ENCODE results near the gene RGS11. TPM values are rescaled to one million over a fixed set of nuclear protein-coding genes. Genes with fewer than 3 reads are reported as not detected.

The RGS11 gene
- polyA plus RNA-seq, 2 of the 4 experiments (the other 2 are of a cell fraction), result 2.1 to 5.3 TPM

GRCh38 chr16:290015-290680 lies 14.4 kb upstream of the RGS11 start:
- H3K27ac ChIP-seq, result no peak overlapping the region
- H3K4me2 ChIP-seq, result no peak overlapping the region
- ChIA-PET CTCF (no interaction called here), POLR2A (no interaction called here)
- TF ChIP-seq HOXA7 (CRISPR knock-in tag; IDR thresholded peaks at IDR 0.05), result no peak
- no peak for TF ChIP-seq HMGXB4 (CRISPR knock-in tag; IDR thresholded peaks at IDR 0.05; ENCODE audit: borderline replicate concordance)
- no peak for TF ChIP-seq EHF (CRISPR knock-in tag; IDR thresholded peaks at IDR 0.05)
- no peak for TF ChIP-seq BCL3 (IDR thresholded peaks at IDR 0.05)
- no peak for TF ChIP-seq CHD4 (IDR thresholded peaks at IDR 0.05; ENCODE audit: borderline replicate concordance)
- no peak for TF ChIP-seq CBX8 (IDR thresholded peaks at IDR 0.05)
- no peak for TF ChIP-seq ZC3H11A (IDR thresholded peaks at IDR 0.05)
- no peak for TF ChIP-seq RAD21 (conservative IDR thresholded peaks at IDR 0.05 in 1 of 2, IDR thresholded peaks at IDR 0.05 in 1 of 2)
- TF ChIP-seq RFX5 (IDR thresholded peaks at IDR 0.05), result no peak
- 93% methylated on average over 16 of the region's 25 CpGs for WGBS (ENCODE audit: missing lambda C conversion rate)
- ATAC-seq (no peak), FAIRE-seq (no peak), DNase-seq (ENCODE audit: low read depth in 1 of 2, low spot score in 1 of 2) (no peak)
- no peaks in the 10 kb centered on the region for H3K9me3 ChIP-seq
- H3K4me1 ChIP-seq, result 0 out of 3 replicates have a peak, but pooled peaks cover 2% of the 10 kb centered on the region
- no peak overlapping the region for H3K4me3 ChIP-seq

DNA sequence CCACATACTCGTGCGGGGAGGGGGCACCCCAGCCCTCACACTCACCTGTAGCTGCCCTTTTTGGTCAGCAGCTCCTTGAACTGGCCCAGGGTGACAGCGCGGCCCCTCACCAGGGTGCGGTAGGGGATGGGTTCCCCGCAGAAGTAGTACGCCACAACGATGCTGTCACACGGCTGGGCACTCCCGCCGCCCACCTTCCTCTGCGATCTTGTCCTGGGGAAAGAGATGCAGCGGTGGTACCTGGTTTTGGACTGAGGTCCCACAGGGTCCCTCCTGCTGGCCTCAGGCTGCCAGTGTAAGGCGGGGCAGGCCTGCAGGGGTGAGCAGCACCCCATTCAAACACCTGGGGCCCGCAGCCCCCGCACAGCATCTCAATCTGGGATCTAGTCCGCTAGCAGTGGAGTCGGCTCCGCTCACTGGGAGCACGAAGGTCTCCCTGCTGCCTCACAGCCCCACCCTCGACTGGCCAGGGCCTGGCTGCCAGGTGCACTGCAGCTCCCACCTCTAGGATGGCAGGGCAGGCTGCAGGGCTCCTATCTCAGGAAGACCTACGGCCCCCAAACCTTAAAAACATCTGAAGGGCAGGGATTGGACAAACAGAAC lies 13.8 kb upstream of the RGS11 start:
- FAIRE-seq (no peak), DNase-seq (ENCODE audit: low read depth in 1 of 2, low spot score in 1 of 2) (no peak), ATAC-seq (no peak)
- TF ChIP-seq EP300 (IDR thresholded peaks at IDR 0.05) (no peak), POLR2A (IDR thresholded peaks at IDR 0.05; ENCODE audit: low read length) (no peak), HEYL (CRISPR knock-in tag; IDR thresholded peaks at IDR 0.05) (no peak), MYC (IDR thresholded peaks at IDR 0.05; ENCODE audit: borderline replicate concordance, low read length) (no peak), CBX2 (IDR thresholded peaks at IDR 0.05; ENCODE audit: borderline replicate concordance, low read depth) (no peak), HDAC2 (IDR thresholded peaks at IDR 0.05) (no peak), CBX8 (IDR thresholded peaks at IDR 0.05) (no peak), ZSCAN20 (CRISPR knock-in tag; IDR thresholded peaks at IDR 0.05) (no peak), EHF (CRISPR knock-in tag; IDR thresholded peaks at IDR 0.05) (no peak)
- Histone ChIP-seq H3K4me2 (no peak overlapping the region), H3K9me3 (no peaks in the 10 kb centered on the region), H3K4me3 (no peak overlapping the region), H3K4me1 (0 out of 3 replicates have a peak, but pooled peaks cover 2% of the 10 kb centered on the region), H3K27ac (no peak overlapping the region)
- CTCF ChIA-PET, result interaction anchor here (0.7 kb wide), 1 partner anchor 62 kb away, joined by 4 read pairs; no protein-coding TSS in a partner anchor
- POLR2A ChIA-PET, result no interaction called here
- 92% methylated on average over 17 of the region's 22 CpGs for WGBS (ENCODE audit: missing lambda C conversion rate)

DNA sequence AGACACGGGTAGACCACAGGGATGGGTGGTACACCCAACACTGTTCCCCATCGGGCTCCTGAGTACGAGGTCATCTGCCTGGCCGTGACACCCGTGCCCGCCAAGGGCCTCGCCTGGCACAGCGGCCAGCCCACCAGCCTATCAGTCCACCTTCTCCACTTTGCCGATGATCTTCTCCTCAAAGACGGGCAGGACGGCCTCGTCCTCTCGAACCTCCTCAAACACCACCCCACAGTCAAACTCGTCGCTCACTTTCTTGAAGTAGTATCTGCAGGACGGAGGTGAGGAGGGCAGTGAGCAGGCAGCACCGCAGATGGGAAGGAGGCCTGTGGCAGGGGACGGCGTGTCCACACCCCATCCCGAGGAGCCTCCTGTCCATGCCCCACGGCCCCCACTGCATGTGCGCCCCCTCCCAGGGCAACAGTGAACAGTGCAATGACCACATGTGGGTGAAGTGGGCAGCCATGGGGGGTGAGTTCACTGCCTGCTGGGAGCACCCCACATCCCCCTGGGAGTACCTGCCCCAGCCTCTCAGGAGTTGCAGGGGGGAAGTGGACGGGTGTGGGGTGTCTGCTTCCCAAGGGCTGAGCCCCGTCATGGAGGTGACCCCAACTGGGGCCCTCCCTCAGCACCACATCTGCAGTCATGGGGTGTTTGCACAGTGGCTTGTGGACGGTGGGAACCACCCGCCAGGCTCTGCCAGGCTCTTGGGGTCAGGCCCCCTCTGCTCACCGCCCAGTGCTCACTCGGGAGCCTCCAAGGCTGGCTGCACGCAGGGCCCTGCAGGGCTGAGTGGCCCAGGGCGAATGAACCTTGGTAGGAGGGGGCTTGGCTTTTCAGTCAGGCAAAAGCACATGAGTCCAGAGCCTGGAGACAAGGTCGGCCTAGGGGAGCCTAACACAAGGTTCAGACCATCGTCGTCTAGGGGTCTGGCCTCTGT lies 12.5 kb upstream of the RGS11 start:
- ChIA-PET CTCF (interaction anchor here (0.6 to 0.9 kb wide), 2 partner anchors 69 to 184 kb away, joined by 3 to 4 read pairs; no protein-coding TSS in a partner anchor), POLR2A (no interaction called here)
- Histone ChIP-seq H3K4me1 (0 out of 3 replicates have a peak, but pooled peaks cover 2% of the 10 kb centered on the region), H3K27ac (no peak overlapping the region), H3K4me2 (no peak overlapping the region), H3K4me3 (no peak overlapping the region), H3K9me3 (no peaks in the 10 kb centered on the region)
- no peak for DNase-seq (ENCODE audit: low read depth in 1 of 2, low spot score in 1 of 2)
- no peak for FAIRE-seq
- 91% methylated on average over 28 of the region's 33 CpGs for WGBS (ENCODE audit: missing lambda C conversion rate)
- no peak for ATAC-seq
- TF ChIP-seq ZC3H11A (IDR thresholded peaks at IDR 0.05), result no peak
- TF ChIP-seq FOSB (CRISPR knock-in tag; IDR thresholded peaks at IDR 0.05), result no peak
- TF ChIP-seq JUNB (IDR thresholded peaks at IDR 0.05), result no peak
- no peak for TF ChIP-seq HEYL (CRISPR knock-in tag; IDR thresholded peaks at IDR 0.05)
- TF ChIP-seq CHD4 (IDR thresholded peaks at IDR 0.05; ENCODE audit: borderline replicate concordance), result no peak
- no peak for TF ChIP-seq RCOR1 (IDR thresholded peaks at IDR 0.05; ENCODE audit: low read depth, low read length)
- no peak for TF ChIP-seq TFCP2L1 (CRISPR knock-in tag; IDR thresholded peaks at IDR 0.05)
- TF ChIP-seq FOXS1 (CRISPR knock-in tag; IDR thresholded peaks at IDR 0.05), result no peak
- TF ChIP-seq CBX8 (IDR thresholded peaks at IDR 0.05), result no peak
- TF ChIP-seq FOSL2 (IDR thresholded peaks at IDR 0.05), result no peak
- no peak for TF ChIP-seq FOSL2 (CRISPR knock-in tag; IDR thresholded peaks at IDR 0.05)
- no peak for TF ChIP-seq JUN (IDR thresholded peaks at IDR 0.05)
- TF ChIP-seq GATA3 (IDR thresholded peaks at IDR 0.05; ENCODE audit: borderline replicate concordance), result no peak
